ENCODE data around the gene C1QB. TPM values are rescaled to one million over a fixed set of nuclear protein-coding genes. Genes with fewer than 3 reads are reported as not detected.

C1QB gene
- total RNA-seq, 2 experiments from 2014 or later, result not detected

DNA sequence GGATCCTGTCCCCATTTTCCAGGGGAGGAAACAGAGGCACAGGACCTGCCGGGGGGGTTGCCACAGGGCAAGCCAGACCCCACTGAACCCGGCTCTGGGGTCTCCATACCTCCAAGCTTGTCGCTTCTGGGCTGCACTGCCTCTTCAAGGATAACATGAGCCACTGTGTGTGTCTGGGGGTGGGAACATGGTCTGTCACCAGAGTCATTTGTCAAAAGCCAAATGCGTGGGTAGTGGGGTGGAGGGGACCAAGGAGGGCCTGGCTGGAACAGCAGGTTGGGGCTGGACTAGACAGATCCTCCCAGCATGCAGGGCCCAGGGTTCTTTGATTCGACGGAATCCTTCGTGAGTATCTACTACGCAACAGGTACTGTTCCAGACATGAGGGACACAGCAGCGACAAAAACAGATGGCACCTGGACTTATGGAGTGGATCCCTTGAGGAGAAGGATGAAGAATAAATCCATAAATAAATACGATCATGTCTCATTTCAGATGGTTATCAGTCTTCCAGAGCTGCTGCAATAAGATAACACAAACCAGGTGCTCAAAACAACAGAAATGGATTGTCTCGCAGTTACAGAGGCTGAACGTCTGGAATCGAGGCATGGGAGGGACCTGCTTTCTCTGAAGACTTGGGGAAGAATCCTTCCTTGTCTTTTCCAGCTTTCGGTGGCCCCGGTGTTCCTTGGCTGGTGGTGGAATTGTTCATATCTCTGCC lies 28.7 kb downstream of the C1QB start:
- no peak overlapping the region for H3K27ac Mint-ChIP-seq
- H3K9me3 Mint-ChIP-seq, result no peaks in the 10 kb centered on the region
- ChIA-PET POLR2A (no interaction called here), CTCF (no interaction called here)
- DNase-seq (no peak), ATAC-seq (no peak)
- H3K36me3 Mint-ChIP-seq (ENCODE audit: low read depth), result no peaks in the 10 kb centered on the region
- TF ChIP-seq CTCF (IDR thresholded peaks at IDR 0.05), result no peak
- H3K4me1 Mint-ChIP-seq (ENCODE audit: low read depth), result no peaks in the 10 kb centered on the region
- H3K27me3 Mint-ChIP-seq, result peaks cover 11% of the 10 kb centered on the region
- intact Hi-C loops (cut with micrococcal nuclease), result no loop called here
- H3K4me3 Mint-ChIP-seq, result no peak overlapping the region

DNA sequence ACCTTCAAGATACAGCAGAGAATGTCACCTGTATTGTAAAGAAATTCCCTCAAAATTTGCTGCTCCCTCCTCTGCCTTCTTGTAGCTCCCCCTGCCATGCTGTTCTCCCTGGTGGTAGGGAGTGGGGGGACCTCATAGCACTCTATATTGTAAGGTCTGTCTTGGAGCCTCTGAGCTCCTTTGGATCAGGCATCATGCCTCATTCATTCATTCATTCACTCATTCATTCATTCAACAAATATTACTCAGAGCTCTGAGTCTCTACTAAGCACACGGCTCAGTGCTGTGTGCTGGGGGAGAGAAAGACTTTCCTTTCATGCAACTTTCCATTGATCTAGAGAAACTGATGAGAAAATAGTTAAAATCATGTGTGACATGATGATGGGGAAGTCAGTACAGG lies 30.5 kb downstream of the C1QB start:
- Mint-ChIP-seq H3K4me1 (ENCODE audit: low read depth) (no peaks in the 10 kb centered on the region), H3K27ac (no peak overlapping the region), H3K9me3 (no peaks in the 10 kb centered on the region), H3K36me3 (ENCODE audit: low read depth) (no peaks in the 10 kb centered on the region), H3K4me3 (no peak overlapping the region), H3K27me3 (peaks cover 15% of the 10 kb centered on the region)
- ATAC-seq (no peak), DNase-seq (no peak)
- no peak for TF ChIP-seq CTCF (IDR thresholded peaks at IDR 0.05)
- ChIA-PET CTCF (interaction anchor here (1.0 kb wide), 1 partner anchor 22 kb away, joined by 3 read pairs; no protein-coding TSS in a partner anchor), POLR2A (no interaction called here)
- intact Hi-C loops (cut with micrococcal nuclease), result no loop called here

GRCh38 chr1:22685591-22686059 lies 32.6 kb downstream of the C1QB start:
- DNase-seq, result no peak
- H3K4me1 Mint-ChIP-seq (ENCODE audit: low read depth), result no peaks in the 10 kb centered on the region
- H3K4me3 Mint-ChIP-seq, result no peak overlapping the region
- no peaks in the 10 kb centered on the region for H3K9me3 Mint-ChIP-seq
- intact Hi-C loops (cut with micrococcal nuclease), result no loop called here
- TF ChIP-seq CTCF (IDR thresholded peaks at IDR 0.05), result no peak
- H3K27me3 Mint-ChIP-seq, result peaks cover 18% of the 10 kb centered on the region
- ChIA-PET CTCF (interaction anchor here (2.0 kb wide), 1 partner anchor 19 kb away, joined by 5 read pairs; no protein-coding TSS in a partner anchor), POLR2A (no interaction called here)
- no peak for ATAC-seq
- no peaks in the 10 kb centered on the region for H3K36me3 Mint-ChIP-seq (ENCODE audit: low read depth)
- no peak overlapping the region for H3K27ac Mint-ChIP-seq

DNA sequence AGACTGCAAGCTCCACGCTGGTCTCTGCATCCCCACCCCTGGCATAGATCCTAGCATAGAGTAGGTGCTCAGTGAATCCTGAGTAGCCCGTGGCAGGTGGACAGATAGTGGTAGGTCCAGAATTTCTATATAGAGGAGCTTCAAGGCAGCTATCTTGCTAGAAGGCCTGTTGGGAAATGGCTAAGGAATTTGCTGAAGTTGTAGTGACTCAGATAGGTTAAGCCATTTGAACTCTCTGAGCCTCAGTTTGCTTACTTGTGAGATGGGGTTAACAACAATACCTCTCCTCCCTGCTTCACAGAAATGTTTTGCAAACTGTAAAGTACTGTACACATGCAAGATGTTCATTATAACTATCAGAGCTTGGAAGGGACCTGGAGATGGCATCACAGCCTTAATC lies 34.2 kb downstream of the C1QB start:
- H3K36me3 Mint-ChIP-seq (ENCODE audit: low read depth), result no peaks in the 10 kb centered on the region
- H3K27me3 Mint-ChIP-seq, result peaks cover 18% of the 10 kb centered on the region
- H3K9me3 Mint-ChIP-seq, result no peaks in the 10 kb centered on the region
- ATAC-seq (no peak), DNase-seq (no peak)
- ChIA-PET POLR2A (no interaction called here), CTCF (interaction anchor here (2.0 kb wide), 1 partner anchor 17 kb away, joined by 5 read pairs; no protein-coding TSS in a partner anchor)
- TF ChIP-seq CTCF (IDR thresholded peaks at IDR 0.05), result no peak
- no peaks in the 10 kb centered on the region for H3K4me1 Mint-ChIP-seq (ENCODE audit: low read depth)
- intact Hi-C loops (cut with micrococcal nuclease), result no loop called here
- H3K4me3 Mint-ChIP-seq, result no peak overlapping the region
- H3K27ac Mint-ChIP-seq, result no peak overlapping the region

- Mint-ChIP-seq H3K9me3 (no peaks in the 10 kb centered on the region), H3K27ac (no peak overlapping the region), H3K27me3 (peaks cover 16% of the 10 kb centered on the region), H3K4me3 (no peak overlapping the region), H3K4me1 (ENCODE audit: low read depth) (no peaks in the 10 kb centered on the region), H3K36me3 (ENCODE audit: low read depth) (no peaks in the 10 kb centered on the region)
- CTCF ChIA-PET, result interaction anchor here (2.0 kb wide), 1 partner anchor 16 kb away, joined by 6 read pairs; no protein-coding TSS in a partner anchor
- DNase-seq (no peak), ATAC-seq (no peak)
- TF ChIP-seq CTCF (IDR thresholded peaks at IDR 0.05), result no peak
- POLR2A ChIA-PET, result interaction anchor here (0.7 kb wide), 2 partner anchors 15 to 289 kb away, joined by 3 read pairs; no protein-coding TSS in a partner anchor
- intact Hi-C loops (cut with micrococcal nuclease), result no loop called here
Measured at GRCh38 chr1:22688466-22688865, 35.4 kb downstream of the C1QB start.

All from activated CD8-positive, alpha-beta T cell treated with anti-CD3 and anti-CD28 coated beads for 36 hours (primary cell).